Ovary (tissue), 10 donors: ENCODE results near the gene RRAGB. TPM values are rescaled to one million over a fixed set of nuclear protein-coding genes. Genes with fewer than 3 reads are reported as not detected.
A peak's percentile ranks its signal among the peaks of the same experiment; 100 is the strongest.
"Not testable (repeated sequence)": the region's sequence is repeated elsewhere in the genome, so short reads cannot be mapped to it uniquely, and the experiment has no call there.

ENCODE experiments used
- DNase-seq, 5 donors: peaks; one replicate each; pipeline ENCODE4 v3.0.0-alpha.2; 2019 to 2020
- H3K27ac ChIP-seq, 2 donors: fragments of 200-600 bp; one replicate each; pipeline versions ENCODE4 v1.5.1 to v1.8.0; 2019 to 2022
- H3K27me3 ChIP-seq: fragments of 200-600 bp; one replicate; pipeline ENCODE4 v1.8.0; 2022
- H3K36me3 ChIP-seq: fragments of 200-600 bp; sonication (generic); one replicate; pipeline ENCODE4 v1.5.1; 2019
- H3K4me1 ChIP-seq: one replicate; pipeline ENCODE4 v1.8.1; 2013; ENCODE audit warnings: mild to moderate bottlenecking, moderate library complexity; ENCODE audit not compliant: insufficient read depth
- H3K4me3 ChIP-seq: fragments of 200-600 bp; sonication (generic); one replicate; pipeline ENCODE4 v1.5.1; 2017
- H3K9me3 ChIP-seq, 2 donors: fragments of 200-600 bp in 1 of 2; sonication (generic) in 1 of 2; one replicate each; pipeline versions ENCODE4 v1.5.1 to v1.8.1; 2013 to 2019; ENCODE audit warnings: mild to moderate bottlenecking in 1 of 2, moderate library complexity in 1 of 2
- EP300 ChIP-seq: sonication (generic); formaldehyde crosslinking; IDR thresholded peaks from one replicate; pipeline ENCODE4 v1.6.1; 2017; ENCODE audit warnings: antibody characterized with exemption
- POLR2A ChIP-seq: fragments of 450-650 bp; IDR thresholded peaks from one replicate; pipeline ENCODE4 v1.6.1; 2017; ENCODE audit warnings: antibody characterized with exemption, mild to moderate bottlenecking, moderate library complexity
- WGBS, 3 donors: extraction: QIAGEN DNeasy Blood & Tissue Kit in 1 of 3; methylation state at CpG; one replicate each; pipeline versions ENCODE4 v1.1.5 to v1.1.7; 2013 to 2017; 5-methylcytosine and 5-hydroxymethylcytosine counted together
- intact Hi-C, 4 donors: fragments of 100-400 bp; cut with DNase I; formaldehyde crosslinking; loops; one replicate each; pipeline versions ENCODE4 v1.11.0 to v1.15.1; 2022 to 2023
- long read RNA-seq, 3 donors: library from polyadenylated mRNA in 2 of 3; unstranded in 2 of 3; transcript quantifications; one replicate each; pipeline ENCODE4 v2.0.0 and lab custom pipeline, GENCODE V29; 2021 to 2026
- polyA plus RNA-seq, 2 donors: library from polyadenylated mRNA; stranded (reverse); fragments of 200-250 nt in 1 of 2; fragments of 350-450 nt in 1 of 2; fragmentation: Illumina TruSeq in 1 of 2; extraction: RNeasy Lipid Tissue Mini Kit (QIAGEN cat#74804) in 1 of 2; gene quantifications; one replicate each; pipeline ENCODE4 v1.2.3, GENCODE V29; 2013 to 2014
- total RNA-seq, 7 donors: library from RNA; depleted of rRNA in 2 of 7; stranded (reverse); fragments of >200 nt in 2 of 7; fragmentation: NEBNext Ultra II Directional in 3 of 7; extraction: Animal tissue kit (Norgen Biotek cat#: 25700) in 3 of 7; gene quantifications; one replicate each; pipeline versions ENCODE4 v1.1.0 to v1.2.4, GENCODE V29; 2016 to 2023
- TF ChIP-seq, protein P1 (sequence below), 3 donors: fragments of 450-650 bp in 2 of 3; fragments of 200-600 bp in 1 of 3; IDR thresholded peaks; one replicate each; pipeline versions ENCODE4 v1.5.1 to v1.8.0; 2016 to 2022; ENCODE audit warnings: antibody characterized with exemption in 3 of 3, mild to moderate bottlenecking in 1 of 3
- donor health status: DM: no; HTN: no; CAD: no; lungs with moderate emphysema.
- donor health status: DM: no; HTN: no; CAD: no.
- donor health status: Bipolar disorder and iron deficiency.
- donor health status: DM: yes; HTN: yes; CAD: no.
- donor health status: DM: no; HTN: no; CAD: no.
- donor health status: DM: yes; HTN: yes; CAD: no.

Gene RRAGB, protein sequence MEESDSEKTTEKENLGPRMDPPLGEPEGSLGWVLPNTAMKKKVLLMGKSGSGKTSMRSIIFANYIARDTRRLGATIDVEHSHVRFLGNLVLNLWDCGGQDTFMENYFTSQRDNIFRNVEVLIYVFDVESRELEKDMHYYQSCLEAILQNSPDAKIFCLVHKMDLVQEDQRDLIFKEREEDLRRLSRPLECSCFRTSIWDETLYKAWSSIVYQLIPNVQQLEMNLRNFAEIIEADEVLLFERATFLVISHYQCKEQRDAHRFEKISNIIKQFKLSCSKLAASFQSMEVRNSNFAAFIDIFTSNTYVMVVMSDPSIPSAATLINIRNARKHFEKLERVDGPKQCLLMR
- total RNA-seq (10 to 100 TPM; 17.7 to 28.3 (median 25.4) TPM), polyA plus RNA-seq (10 to 100 TPM; 26.3 to 28.2 TPM)
- long read RNA-seq, donor 1, transcript RRAGB-201 (11 exons, 1,573 nt) = minor isoform, 6 of 134 reads
- long read RNA-seq, donor 1, transcript RRAGB-202 (10 exons, 2,061 nt) = major isoform, 98 of 134 reads
- long read RNA-seq, donor 1, partial matches to known transcripts = 13 of 134 reads
- long read RNA-seq, donor 1, other reads (novel, unspliced or antisense) = 17 of 134 reads
- long read RNA-seq, donor 2, transcript RRAGB-202 (10 exons, 2,061 nt) = major isoform, 13 of 29 reads
- long read RNA-seq, donor 2, transcript RRAGB-201 (11 exons, 1,573 nt) = minor isoform, 9 of 29 reads
- long read RNA-seq, donor 2, partial matches to known transcripts = 0 of 29 reads
- long read RNA-seq, donor 2, other reads (novel, unspliced or antisense) = 5 of 29 reads
- long read RNA-seq, donor 3, transcript RRAGB-202 (10 exons, 2,061 nt) = major isoform, 40 of 55 reads
- long read RNA-seq, donor 3, partial matches to known transcripts = 3 of 55 reads
- long read RNA-seq, donor 3, other reads (novel, unspliced or antisense) = 9 of 55 reads

DNA sequence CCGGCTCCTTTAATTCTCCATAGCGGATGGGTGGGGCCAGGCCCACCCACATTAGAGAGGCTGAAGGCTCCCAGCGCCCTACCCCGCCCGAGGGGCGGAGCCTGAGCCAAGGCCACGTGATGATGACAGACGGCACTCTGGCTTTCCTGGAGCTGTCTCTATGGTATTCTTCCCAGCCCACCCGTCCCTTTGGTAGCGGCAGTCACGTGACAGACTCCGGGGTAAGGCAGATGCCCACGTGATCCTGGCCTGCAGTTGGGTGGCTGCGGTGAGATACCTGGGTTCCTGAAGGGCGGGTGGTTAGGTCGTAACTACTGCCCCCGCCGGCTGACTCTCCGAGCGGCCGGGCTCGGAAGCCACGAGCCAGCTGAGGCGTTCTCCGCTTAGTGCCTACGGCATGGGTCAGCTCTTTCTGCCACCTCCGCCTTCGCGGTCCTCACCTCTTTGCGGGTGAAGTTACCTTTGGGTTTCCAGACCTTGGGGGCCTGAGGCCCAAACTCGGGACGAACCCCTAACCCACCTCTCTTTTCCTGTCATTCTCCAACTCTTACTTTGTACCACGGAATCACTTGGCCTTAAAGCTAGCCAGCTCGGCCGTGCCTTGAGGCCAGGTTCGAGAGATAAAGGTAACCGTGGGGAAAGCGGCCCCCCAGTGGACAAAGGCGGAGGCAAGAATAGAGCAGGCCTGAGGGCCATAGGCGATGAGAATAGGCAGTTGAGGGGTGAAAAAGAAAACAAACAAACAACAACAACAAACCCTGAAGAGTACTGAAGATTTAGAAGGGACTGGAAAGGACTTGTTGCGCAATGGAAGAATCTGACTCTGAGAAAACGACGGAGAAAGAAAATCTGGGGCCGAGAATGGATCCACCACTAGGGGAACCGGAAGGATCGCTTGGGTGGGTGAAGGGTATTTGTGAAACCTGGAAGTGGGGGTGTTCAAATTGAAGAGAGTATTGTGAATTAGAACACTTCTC is at the start of gene RRAGB:
Gene RRAGB (plus strand): TSS at position 229 of the 977 bp plus-strand sequence. CDS start 579 bp downstream, at position 808.
- H3K4me1 ChIP-seq = no peaks in the 10 kb centered on the region
- H3K27ac ChIP-seq = peak within 1 kb of the TSS; percentile 41 to 75
- 31 to 42% (median 38%) methylated on average over 44 to 46 of the region's 46 CpGs for WGBS, 3 donors
- H3K36me3 ChIP-seq = no peaks in the 10 kb centered on the region
- peak; percentile 40 for TF ChIP-seq POLR2A
- no peak for TF ChIP-seq EP300
- TF ChIP-seq, protein P1, sequence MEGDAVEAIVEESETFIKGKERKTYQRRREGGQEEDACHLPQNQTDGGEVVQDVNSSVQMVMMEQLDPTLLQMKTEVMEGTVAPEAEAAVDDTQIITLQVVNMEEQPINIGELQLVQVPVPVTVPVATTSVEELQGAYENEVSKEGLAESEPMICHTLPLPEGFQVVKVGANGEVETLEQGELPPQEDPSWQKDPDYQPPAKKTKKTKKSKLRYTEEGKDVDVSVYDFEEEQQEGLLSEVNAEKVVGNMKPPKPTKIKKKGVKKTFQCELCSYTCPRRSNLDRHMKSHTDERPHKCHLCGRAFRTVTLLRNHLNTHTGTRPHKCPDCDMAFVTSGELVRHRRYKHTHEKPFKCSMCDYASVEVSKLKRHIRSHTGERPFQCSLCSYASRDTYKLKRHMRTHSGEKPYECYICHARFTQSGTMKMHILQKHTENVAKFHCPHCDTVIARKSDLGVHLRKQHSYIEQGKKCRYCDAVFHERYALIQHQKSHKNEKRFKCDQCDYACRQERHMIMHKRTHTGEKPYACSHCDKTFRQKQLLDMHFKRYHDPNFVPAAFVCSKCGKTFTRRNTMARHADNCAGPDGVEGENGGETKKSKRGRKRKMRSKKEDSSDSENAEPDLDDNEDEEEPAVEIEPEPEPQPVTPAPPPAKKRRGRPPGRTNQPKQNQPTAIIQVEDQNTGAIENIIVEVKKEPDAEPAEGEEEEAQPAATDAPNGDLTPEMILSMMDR (IDR thresholded peaks at IDR 0.05) = peak; percentile 38 to 57 (median 51)
- no peaks in the 10 kb centered on the region for H3K9me3 ChIP-seq
- intact Hi-C loops = loop anchor here in 1 of 4 donors (10.0 kb wide), 1 partner anchor 517 kb away; the partner anchor contains the start of gene KLF8
- peak; percentile 91 to 94 (median 93) for DNase-seq
- H3K27me3 ChIP-seq = no peaks in the 10 kb centered on the region
- H3K4me3 ChIP-seq = peak within 1 kb of the TSS; percentile 55

DNA sequence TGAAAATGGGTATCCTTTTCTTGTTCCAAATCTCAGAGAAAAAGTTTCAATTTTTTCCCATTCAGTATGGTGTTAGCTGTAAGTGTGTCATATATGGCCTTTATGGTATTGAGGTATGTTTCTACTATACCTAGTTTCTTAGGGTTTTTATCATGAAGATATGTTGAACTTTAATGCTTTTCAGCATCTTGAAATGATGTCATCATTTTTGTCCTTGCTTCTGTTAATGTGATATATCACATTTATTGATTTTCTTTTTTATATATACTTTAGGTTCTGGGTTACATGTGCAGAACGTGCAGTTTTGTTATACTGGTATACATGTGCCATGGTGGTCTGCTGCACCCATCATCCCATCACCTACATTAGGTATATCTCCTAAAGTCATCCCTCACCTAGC is 49.5 kb upstream of the RRAGB start:
- 20 to 53% (median 34%) methylated on average over 1 of the region's 1 CpG for WGBS, 3 donors
- TF ChIP-seq, protein P1 (IDR thresholded peaks at IDR 0.05) = no peak
- TF ChIP-seq POLR2A (no peak), EP300 (no peak)
- H3K27ac ChIP-seq = no peak overlapping the region
- no peaks in the 10 kb centered on the region for H3K36me3 ChIP-seq
- H3K9me3 ChIP-seq = no peaks in the 10 kb centered on the region
- no peak overlapping the region for H3K4me3 ChIP-seq
- no peak for DNase-seq
- no peaks in the 10 kb centered on the region for H3K4me1 ChIP-seq
- H3K27me3 ChIP-seq = no peaks in the 10 kb centered on the region
- intact Hi-C loops = no loop called here

DNA sequence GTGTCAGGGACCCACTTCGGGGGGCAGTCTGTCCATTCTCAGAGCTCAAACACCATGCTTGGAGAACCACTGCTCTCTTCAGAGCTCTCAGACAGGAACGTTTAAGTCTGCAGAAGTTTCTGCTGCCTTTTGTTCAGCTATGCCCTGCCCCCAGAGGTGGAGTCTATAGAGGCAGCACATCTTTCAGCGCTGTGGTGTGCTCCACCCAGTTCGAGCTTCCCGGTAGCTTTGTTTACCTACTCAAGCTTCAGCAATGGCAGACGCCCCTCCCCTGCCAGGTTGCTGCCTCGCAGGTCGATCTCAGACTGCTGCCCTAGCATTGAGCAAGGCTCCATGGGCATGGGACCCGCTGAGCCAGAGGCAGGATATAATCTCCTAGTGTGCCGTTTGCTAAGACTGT is 29.0 kb upstream of the RRAGB start:
- H3K27me3 ChIP-seq, DNase-seq, H3K4me3 ChIP-seq, H3K9me3 ChIP-seq, intact Hi-C loops, H3K4me1 ChIP-seq, H3K27ac ChIP-seq, H3K36me3 ChIP-seq: not testable (repeated sequence)
- WGBS, 3 donors = 70 to 81% (median 75%) methylated on average over 10 of the region's 10 CpGs

DNA sequence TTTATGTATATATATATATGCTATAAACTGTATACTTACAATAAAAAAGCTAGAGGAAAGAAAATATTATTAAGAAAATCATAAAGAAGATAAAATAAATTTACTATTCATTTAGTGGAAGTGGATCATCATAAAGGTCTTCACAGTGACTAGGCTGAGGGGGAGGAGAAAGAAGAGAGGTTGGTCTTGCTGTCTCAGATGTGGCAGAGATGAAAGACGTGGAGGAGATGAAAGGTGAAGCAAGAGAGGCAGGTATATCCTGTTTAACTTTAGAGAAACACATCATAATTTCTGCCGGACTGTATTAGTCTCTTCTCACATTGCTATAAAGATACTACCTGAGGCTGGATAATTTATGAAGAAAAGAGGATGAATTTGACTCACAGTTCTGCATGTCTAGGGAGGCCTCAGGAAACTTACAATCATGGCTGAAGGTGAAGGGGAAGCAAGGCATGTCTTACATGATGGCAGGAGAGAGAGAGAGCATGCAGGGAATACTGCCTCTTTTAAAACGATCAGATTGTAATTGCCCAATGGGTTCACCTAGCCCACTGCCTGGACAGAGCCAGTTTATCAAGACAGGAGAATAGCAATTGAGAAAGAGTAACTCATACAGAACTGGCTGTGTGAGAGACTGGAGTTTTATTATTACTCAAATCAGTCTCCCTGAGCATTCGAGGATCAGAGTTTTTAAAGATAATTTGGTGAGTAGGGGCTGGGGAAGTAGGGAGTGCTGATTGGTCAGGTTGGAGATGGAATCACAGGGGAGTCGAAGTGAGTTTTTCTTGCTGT is 22.1 kb upstream of the RRAGB start:
- no peaks in the 10 kb centered on the region for H3K36me3 ChIP-seq
- intact Hi-C loops = no loop called here
- WGBS, 3 donors = 48 to 56% (median 56%) methylated on average over 5 of the region's 5 CpGs
- TF ChIP-seq, protein P1 (IDR thresholded peaks at IDR 0.05) = no peak
- TF ChIP-seq POLR2A = no peak
- TF ChIP-seq EP300 = no peak
- no peak for DNase-seq
- no peak overlapping the region for H3K27ac ChIP-seq
- H3K27me3 ChIP-seq = no peaks in the 10 kb centered on the region
- no peaks in the 10 kb centered on the region for H3K4me1 ChIP-seq
- no peak overlapping the region for H3K4me3 ChIP-seq
- H3K9me3 ChIP-seq = no peaks in the 10 kb centered on the region
